Trophoblast cell (in vitro differentiated cells and primary cell): ENCODE data around the gene EDIL3.
"Not testable (repeated sequence)": the region's sequence is repeated elsewhere in the genome, so short reads cannot be mapped to it uniquely, and the experiment has no call there.

Experiments used
- DNase-seq, 2 donors: peaks; one replicate each; pipeline ENCODE4 v3.0.0-alpha.2; 2016
- H2AFZ ChIP-seq: 2 replicates; pipeline ENCODE4 v1.6.1; 2013; ENCODE audit warnings: low read length, moderate library complexity, mild to moderate bottlenecking; ENCODE audit not compliant: insufficient read depth, poor library complexity
- H2AK5ac ChIP-seq: 2 replicates; pipeline ENCODE4 v1.6.1; 2013; ENCODE audit warnings: mild to moderate bottlenecking, low read length
- H2BK120ac ChIP-seq: 2 replicates; pipeline ENCODE4 v1.6.1; 2013; ENCODE audit warnings: low read length, mild to moderate bottlenecking, moderate library complexity; ENCODE audit not compliant: insufficient read depth, poor library complexity
- H2BK12ac ChIP-seq: 2 replicates; pipeline ENCODE4 v1.6.1; 2013; ENCODE audit warnings: mild to moderate bottlenecking, low read length, moderate library complexity
- H2BK5ac ChIP-seq: 2 replicates; pipeline ENCODE4 v1.6.1; 2013; ENCODE audit warnings: low read length, low read depth, moderate library complexity, mild to moderate bottlenecking; ENCODE audit not compliant: poor library complexity
- H3K14ac ChIP-seq: 2 replicates; pipeline ENCODE4 v1.6.1; 2013; ENCODE audit warnings: mild to moderate bottlenecking, low read length
- H3K18ac ChIP-seq: 2 replicates; pipeline ENCODE4 v1.6.1; 2013; ENCODE audit warnings: mild to moderate bottlenecking, low read length
- H3K23ac ChIP-seq: 2 replicates; pipeline ENCODE4 v1.6.1; 2013; ENCODE audit warnings: low read length
- H3K27ac ChIP-seq: 2 replicates; pipeline ENCODE4 v1.5.1; 2013; ENCODE audit warnings: low read depth, mild to moderate bottlenecking, inconsistent platforms, low read length, moderate library complexity
- H3K27me3 ChIP-seq: 2 replicates; pipeline ENCODE4 v1.6.1; 2013; ENCODE audit warnings: inconsistent platforms, mild to moderate bottlenecking, low read length, moderate library complexity; ENCODE audit not compliant: insufficient read depth
- H3K36me3 ChIP-seq, 2 experiments: 1 replicate in 1 of 2; 2 replicates in 1 of 2; pipeline ENCODE4 v1.6.1; 2013; ENCODE audit warnings: low read length in 2 of 2, mild to moderate bottlenecking in 2 of 2, moderate library complexity in 1 of 2; ENCODE audit not compliant: insufficient read depth in 2 of 2, control insufficient read depth in 1 of 2
- H3K4ac ChIP-seq: 2 replicates; pipeline ENCODE4 v1.6.1; 2013; ENCODE audit warnings: low read depth, mild to moderate bottlenecking, low read length, moderate library complexity
- H3K4me1 ChIP-seq, 2 experiments: 1 replicate in 1 of 2; 2 replicates in 1 of 2; pipeline ENCODE4 v1.6.1; 2013; ENCODE audit warnings: low read length in 2 of 2, mild to moderate bottlenecking in 2 of 2, moderate library complexity in 1 of 2; ENCODE audit not compliant: insufficient read depth in 2 of 2, control insufficient read depth in 1 of 2
- H3K4me2 ChIP-seq: 2 replicates; pipeline ENCODE4 v1.6.1; 2013; ENCODE audit warnings: inconsistent platforms, mild to moderate bottlenecking, low read length, moderate library complexity
- H3K4me3 ChIP-seq: 2 replicates; pipeline ENCODE4 v1.5.1; 2013; ENCODE audit warnings: mild to moderate bottlenecking, low read depth, low read length, inconsistent platforms
- H3K79me1 ChIP-seq: one replicate; pipeline ENCODE4 v1.6.1; 2013; ENCODE audit warnings: low read length
- H3K79me2 ChIP-seq: 2 replicates; pipeline ENCODE4 v1.6.1; 2013; ENCODE audit warnings: low read length, mild to moderate bottlenecking; ENCODE audit not compliant: control insufficient read depth, insufficient read depth, poor library complexity
- H3K9ac ChIP-seq: 2 replicates; pipeline ENCODE4 v1.6.1; 2013; ENCODE audit warnings: mild to moderate bottlenecking, low read length
- H3K9me3 ChIP-seq: 2 replicates; pipeline ENCODE4 v1.6.1; 2013; ENCODE audit warnings: low read depth, mild to moderate bottlenecking, control low read depth, inconsistent platforms, low read length; ENCODE audit not compliant: insufficient read depth
- H4K12ac ChIP-seq: 2 replicates; pipeline ENCODE4 v1.6.1; 2013; ENCODE audit warnings: low read depth, mild to moderate bottlenecking, low read length, moderate library complexity
- H4K8ac ChIP-seq: 2 replicates; pipeline ENCODE4 v1.6.1; 2013; ENCODE audit warnings: low read depth, mild to moderate bottlenecking, low read length, moderate library complexity
- H4K91ac ChIP-seq: one replicate; pipeline ENCODE4 v1.6.1; 2013; ENCODE audit warnings: low read depth, mild to moderate bottlenecking, low read length, moderate library complexity
- WGBS: extraction: QIAGEN DNeasy Blood & Tissue Kit; methylation state at CpG from one replicate; pipeline ENCODE4 v1.1.7; 2013; ENCODE audit warnings: missing lambda C conversion rate; ENCODE audit not compliant: insufficient read length, insufficient coverage; ENCODE audit errors: extremely low coverage; 5-methylcytosine and 5-hydroxymethylcytosine counted together

EDIL3 gene

GRCh38 chr5:84297641-84298040 is 87.0 kb downstream of the EDIL3 start:
- not testable (repeated sequence) for H4K12ac ChIP-seq, H3K79me2 ChIP-seq, H3K4me3 ChIP-seq, H3K4me1 ChIP-seq, H3K79me1 ChIP-seq, H3K36me3 ChIP-seq, H2AFZ ChIP-seq, H3K4me2 ChIP-seq, H3K4ac ChIP-seq, H4K8ac ChIP-seq, H3K23ac ChIP-seq, H3K9ac ChIP-seq, H2AK5ac ChIP-seq, H3K9me3 ChIP-seq, DNase-seq, H3K27me3 ChIP-seq, H3K18ac ChIP-seq
- Histone ChIP-seq H3K14ac (peak overlapping the region; percentile 72), H2BK12ac (peak overlapping the region; percentile 72), H2BK120ac (peak overlapping the region; percentile 62), H4K91ac (peak overlapping the region; percentile 79), H2BK5ac (peak overlapping the region; percentile 91), H3K27ac (peak overlapping the region; percentile 69)
- no CpG with 5 or more reads among the region's 4 CpGs for WGBS

- no CpG with 5 or more reads among the region's 14 CpGs for WGBS
- peak overlapping the region; percentile 30 for H2BK120ac ChIP-seq
- H3K4ac ChIP-seq = no peak overlapping the region
- H3K23ac ChIP-seq = no peak overlapping the region
- no peak overlapping the region for H4K8ac ChIP-seq
- H3K79me1 ChIP-seq = peaks cover 2% of the 10 kb centered on the region
- H3K14ac ChIP-seq = no peak overlapping the region
- no peaks in the 10 kb centered on the region for H3K36me3 ChIP-seq
- H3K9ac ChIP-seq = no peak overlapping the region
- H3K4me1 ChIP-seq = peaks cover 2 to 6% of the 10 kb centered on the region in 2 experiments
- H3K27me3 ChIP-seq = no peaks in the 10 kb centered on the region
- H3K4me3 ChIP-seq = no peak overlapping the region
- H3K9me3 ChIP-seq = no peaks in the 10 kb centered on the region
- H2AFZ ChIP-seq = no peak overlapping the region
- no peak overlapping the region for H4K12ac ChIP-seq
- H2AK5ac ChIP-seq = no peak overlapping the region
- H2BK12ac ChIP-seq = peak overlapping the region; percentile 73
- H3K79me2 ChIP-seq = peaks cover 2% of the 10 kb centered on the region
- no peak overlapping the region for H4K91ac ChIP-seq
- H3K4me2 ChIP-seq = no peak overlapping the region
- no peak overlapping the region for H2BK5ac ChIP-seq
- no peak overlapping the region for H3K27ac ChIP-seq
- H3K18ac ChIP-seq = no peak overlapping the region
- no peak for DNase-seq
Observed at GRCh38 chr5:84292788-84293653, 91.7 kb downstream of the EDIL3 start.

- no CpG with 5 or more reads among the region's 1 CpG for WGBS
- H3K9me3 ChIP-seq = no peaks in the 10 kb centered on the region
- no peak overlapping the region for H3K14ac ChIP-seq
Observed at GRCh38 chr5:84292000-84292642, 92.6 kb downstream of the EDIL3 start.

GRCh38 chr5:84290673-84291072 is 94.0 kb downstream of the EDIL3 start:
- Histone ChIP-seq H3K4me1 (peaks cover 2 to 3% of the 10 kb centered on the region in 2 experiments), H3K4me3 (no peak overlapping the region), H2AFZ (no peak overlapping the region), H2BK5ac (no peak overlapping the region), H3K79me1 (peaks cover 2% of the 10 kb centered on the region), H2AK5ac (no peak overlapping the region), H3K27ac (no peak overlapping the region), H3K23ac (no peak overlapping the region), H3K36me3 (no peaks in the 10 kb centered on the region), H3K9ac (no peak overlapping the region), H3K9me3 (no peaks in the 10 kb centered on the region), H3K4me2 (no peak overlapping the region), H3K18ac (no peak overlapping the region), H3K4ac (no peak overlapping the region), H3K79me2 (peaks cover 2% of the 10 kb centered on the region), H2BK120ac (no peak overlapping the region), H4K91ac (no peak overlapping the region), H2BK12ac (no peak overlapping the region), H3K14ac (no peak overlapping the region), H4K8ac (no peak overlapping the region), H4K12ac (no peak overlapping the region), H3K27me3 (no peaks in the 10 kb centered on the region)
- DNase-seq = no peak
- no CpG with 5 or more reads among the region's 2 CpGs for WGBS

More at GRCh38 chr5:84292000-84292642, 92.6 kb downstream of the EDIL3 start:
- Histone ChIP-seq H3K23ac (no peak overlapping the region), H4K91ac (no peak overlapping the region), H4K8ac (no peak overlapping the region), H3K27ac (no peak overlapping the region), H4K12ac (no peak overlapping the region), H2AK5ac (no peak overlapping the region), H3K4me1 (peaks cover 2 to 3% of the 10 kb centered on the region in 2 experiments), H2AFZ (no peak overlapping the region), H3K27me3 (no peaks in the 10 kb centered on the region), H2BK120ac (no peak overlapping the region), H3K9ac (no peak overlapping the region), H3K79me2 (peaks cover 2% of the 10 kb centered on the region), H3K18ac (no peak overlapping the region), H2BK12ac (no peak overlapping the region), H3K4me3 (no peak overlapping the region), H3K36me3 (no peaks in the 10 kb centered on the region), H3K4me2 (no peak overlapping the region), H2BK5ac (no peak overlapping the region), H3K4ac (no peak overlapping the region), H3K79me1 (peaks cover 2% of the 10 kb centered on the region)
- no peak for DNase-seq
